Heart left ventricle (tissue), 13 donors: ENCODE measurements around the gene CSMD2.

ENCODE experiments used
- POLR2A ChIP-seq, 2 donors: fragments of 450-650 bp; IDR thresholded peaks; one replicate each; pipeline ENCODE4 v1.6.1; 2017; ENCODE audit warnings: antibody characterized with exemption in 2 of 2, mild to moderate bottlenecking in 2 of 2, moderate library complexity in 2 of 2
- TF ChIP-seq, protein P1 (sequence below), 12 donors: fragments of 200-600 bp; sonication (generic) in 4 of 12; IDR thresholded peaks; one replicate each; pipeline versions ENCODE4 v1.5.0 to v1.8.0; 2018 to 2022; ENCODE audit warnings: antibody characterized with exemption in 12 of 12, mild to moderate bottlenecking in 5 of 12
- donor health status: ischemic (EF 13 %, LVEDD 7.1; RV severe dilation, severe dysfunction).
- donor health status: DM: no; HTN: yes; CAD: no.
- donor health status: DM: no; HTN: no; CAD: no.
- donor health status: ischemic (EF 25% LVEDD 6.9; RV normal size, moderate dysfunction).
- donor health status: ischemic (EF 25% LVEDD 5.7; RV mildly dilated, moderate dysfunction).
- donor health status: ischemic (EF 35%, LVEDD 5.7; RV mildly dilated, moderate dysfunction).
- donor health status: nonischemic (EF 11% LVEDD 7.7; RV severe dilation, severe dysfunction).
- donor health status: DM: yes; HTN: yes; CAD: no.
- donor health status: PGD.
- donor health status: ischemic (EF 29% LVEDD 5.4; RV normal size, mild dysfunction).
- donor health status: nonischemic (EF 23%, LVEDD 6.1; RV moderate dilation, normal function).

GRCh38 chr1:33949570-33949969, 215.5 kb downstream of the CSMD2 start:
- TF ChIP-seq, protein P1, sequence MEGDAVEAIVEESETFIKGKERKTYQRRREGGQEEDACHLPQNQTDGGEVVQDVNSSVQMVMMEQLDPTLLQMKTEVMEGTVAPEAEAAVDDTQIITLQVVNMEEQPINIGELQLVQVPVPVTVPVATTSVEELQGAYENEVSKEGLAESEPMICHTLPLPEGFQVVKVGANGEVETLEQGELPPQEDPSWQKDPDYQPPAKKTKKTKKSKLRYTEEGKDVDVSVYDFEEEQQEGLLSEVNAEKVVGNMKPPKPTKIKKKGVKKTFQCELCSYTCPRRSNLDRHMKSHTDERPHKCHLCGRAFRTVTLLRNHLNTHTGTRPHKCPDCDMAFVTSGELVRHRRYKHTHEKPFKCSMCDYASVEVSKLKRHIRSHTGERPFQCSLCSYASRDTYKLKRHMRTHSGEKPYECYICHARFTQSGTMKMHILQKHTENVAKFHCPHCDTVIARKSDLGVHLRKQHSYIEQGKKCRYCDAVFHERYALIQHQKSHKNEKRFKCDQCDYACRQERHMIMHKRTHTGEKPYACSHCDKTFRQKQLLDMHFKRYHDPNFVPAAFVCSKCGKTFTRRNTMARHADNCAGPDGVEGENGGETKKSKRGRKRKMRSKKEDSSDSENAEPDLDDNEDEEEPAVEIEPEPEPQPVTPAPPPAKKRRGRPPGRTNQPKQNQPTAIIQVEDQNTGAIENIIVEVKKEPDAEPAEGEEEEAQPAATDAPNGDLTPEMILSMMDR (IDR thresholded peaks at IDR 0.05), result no peak
- TF ChIP-seq POLR2A (IDR thresholded peaks at IDR 0.05), result no peak
